SHP77 treated with DMSO at 0.1 percent for 48 hours (cell line): Measurements from ENCODE around the gene CCDC92.
"Not testable (repeated sequence)": the region's sequence is repeated elsewhere in the genome, so short reads cannot be mapped to it uniquely, and the experiment has no call there.

ENCODE experiments used
- DNase-seq: peaks from one replicate; lab custom pipeline; 2025; lab: John Stamatoyannopoulos, UW

The CCDC92 gene

DNA sequence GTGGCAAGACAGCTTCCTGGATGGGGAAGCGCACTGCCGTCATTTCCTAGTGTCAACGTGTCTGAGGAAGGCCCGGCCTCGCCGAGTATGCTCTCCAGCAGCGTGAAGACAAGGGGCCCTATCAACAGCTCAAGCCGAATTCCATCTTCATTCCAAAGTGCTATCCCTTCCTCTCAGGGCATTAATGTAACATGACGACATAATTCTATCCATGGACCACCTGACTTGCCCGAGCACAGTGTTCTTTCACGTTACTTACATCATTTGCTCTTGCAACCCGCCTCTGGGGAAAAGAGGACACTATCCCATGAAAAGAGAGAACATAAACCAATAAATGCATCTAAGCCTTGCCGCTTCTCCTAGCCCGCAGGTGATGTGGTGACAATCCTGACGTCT, 22.9 kb downstream of the CCDC92 start:
- DNase-seq: no peak

- DNase-seq: no peak
Observed at GRCh38 chr12:123948796-123949769, 23.5 kb downstream of the CCDC92 start.

- DNase-seq: no peak
Observed at GRCh38 chr12:123948401-123948795, 24.2 kb downstream of the CCDC92 start.

GRCh38 chr12:123947531-123947930, 25.1 kb downstream of the CCDC92 start:
- not testable (repeated sequence) for DNase-seq

DNA sequence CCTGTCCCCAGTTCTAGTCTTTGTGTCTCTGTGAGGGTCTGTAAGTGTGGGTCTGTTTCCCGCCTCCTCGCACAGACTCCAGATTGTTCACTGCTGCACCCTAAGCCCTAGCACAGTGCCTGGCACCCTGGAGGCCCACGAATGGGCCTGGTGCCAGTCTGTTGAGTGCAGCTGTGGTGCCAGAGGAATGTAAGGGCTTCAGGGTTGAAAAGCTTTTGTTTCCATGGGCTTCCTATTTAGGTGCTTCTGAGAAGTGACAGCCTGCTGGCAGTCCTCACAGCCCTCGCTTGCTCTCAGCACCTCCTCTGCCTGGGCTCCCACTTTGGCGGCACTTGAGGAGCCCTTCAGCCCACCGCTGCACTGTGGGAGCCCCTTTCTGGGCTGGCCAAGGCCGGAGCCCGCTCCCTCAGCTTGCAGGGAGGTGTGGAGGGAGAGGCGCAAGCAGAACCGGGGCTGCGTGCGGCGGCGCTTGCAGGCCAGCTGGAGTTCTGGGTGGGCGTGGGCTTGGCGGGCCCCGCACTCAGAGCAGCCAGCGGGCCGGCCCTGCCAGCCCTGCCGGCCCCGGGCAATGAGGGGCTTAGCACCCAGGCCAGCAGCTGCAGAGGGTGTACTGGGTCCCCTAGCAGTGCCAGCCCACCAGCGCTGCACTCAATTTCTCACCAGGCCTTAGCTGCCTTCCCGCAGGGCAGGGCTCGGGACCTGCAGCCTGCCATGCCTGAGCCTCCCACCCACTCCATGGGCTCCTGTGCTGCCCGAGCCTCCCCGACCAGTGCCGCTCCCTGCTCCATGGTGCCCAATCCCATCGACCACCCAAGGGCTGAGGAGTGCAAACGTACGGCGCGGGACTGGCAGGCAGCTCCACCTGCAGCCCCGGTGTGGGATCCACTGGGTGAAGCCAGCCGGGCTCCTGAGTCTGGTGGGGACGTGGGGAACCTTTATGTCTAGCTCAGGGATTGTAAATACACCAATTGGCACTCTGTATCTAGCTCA, 25.8 kb downstream of the CCDC92 start:
- not testable (repeated sequence) for DNase-seq

- DNase-seq: no peak
Observed at GRCh38 chr12:123946152-123946515, 26.5 kb downstream of the CCDC92 start.

DNA sequence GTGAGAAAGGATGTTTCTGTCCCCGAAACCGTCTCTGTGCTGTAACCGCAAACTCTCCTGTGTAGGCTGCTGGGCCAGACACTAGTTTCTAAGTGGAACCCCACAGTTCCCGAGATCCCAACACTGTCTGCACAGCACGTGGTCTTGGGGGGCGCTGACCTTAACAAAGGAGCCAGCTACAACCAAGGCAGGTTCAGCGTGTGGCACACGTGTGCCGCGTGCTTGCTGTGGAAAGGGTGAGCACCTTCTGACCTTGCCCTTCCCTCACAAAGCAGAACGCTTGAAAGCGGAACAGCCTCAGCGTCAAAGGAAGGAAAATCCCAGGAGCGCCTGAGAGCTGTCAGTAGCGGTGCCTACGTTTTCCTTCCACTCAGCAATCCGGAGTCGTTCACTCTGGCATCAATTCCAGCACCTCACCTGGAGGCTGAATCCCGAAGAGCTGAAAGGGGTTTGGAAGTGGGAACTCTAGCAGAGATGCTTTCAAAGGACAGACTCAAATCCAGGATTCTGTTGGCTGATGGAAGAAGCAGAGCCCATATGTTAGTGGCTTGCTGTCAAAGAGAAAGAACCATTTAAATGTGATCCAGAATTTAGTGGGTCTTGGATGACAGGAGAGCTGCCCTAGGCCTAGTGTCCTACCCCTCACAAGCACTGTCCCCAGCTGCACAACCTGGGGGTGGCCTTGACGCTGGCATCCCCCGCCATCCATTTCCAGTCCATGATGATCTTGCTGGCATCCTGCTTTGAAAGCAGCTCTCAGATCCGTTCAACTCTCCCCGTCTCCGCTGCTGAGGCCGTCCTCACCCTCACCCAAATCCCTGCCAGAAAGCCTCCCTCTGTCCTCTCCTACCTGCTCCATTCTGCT, 27.1 kb downstream of the CCDC92 start:
- DNase-seq: no peak

DNA sequence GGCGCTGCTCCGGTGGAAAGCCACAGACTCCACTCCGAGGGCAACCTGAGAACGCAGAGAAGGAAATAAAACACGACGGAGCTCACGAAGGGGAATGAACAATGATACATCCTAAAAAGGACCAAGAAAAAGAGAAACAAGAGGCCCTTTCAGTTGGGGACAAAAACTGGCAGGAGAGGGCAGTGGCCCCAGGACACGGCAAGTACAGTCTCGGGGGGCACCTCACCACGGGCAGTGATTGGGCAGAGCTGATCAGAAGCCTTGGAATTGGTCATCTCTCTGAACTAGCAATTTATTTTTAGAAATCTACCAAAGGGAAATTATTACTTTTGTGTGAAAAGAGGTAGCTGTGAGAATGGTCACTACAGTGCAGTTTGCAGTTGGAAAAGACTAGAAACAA, 27.9 kb downstream of the CCDC92 start:
- DNase-seq: no peak

GRCh38 chr12:123943816-123944215, 28.8 kb downstream of the CCDC92 start:
- no peak for DNase-seq

DNA sequence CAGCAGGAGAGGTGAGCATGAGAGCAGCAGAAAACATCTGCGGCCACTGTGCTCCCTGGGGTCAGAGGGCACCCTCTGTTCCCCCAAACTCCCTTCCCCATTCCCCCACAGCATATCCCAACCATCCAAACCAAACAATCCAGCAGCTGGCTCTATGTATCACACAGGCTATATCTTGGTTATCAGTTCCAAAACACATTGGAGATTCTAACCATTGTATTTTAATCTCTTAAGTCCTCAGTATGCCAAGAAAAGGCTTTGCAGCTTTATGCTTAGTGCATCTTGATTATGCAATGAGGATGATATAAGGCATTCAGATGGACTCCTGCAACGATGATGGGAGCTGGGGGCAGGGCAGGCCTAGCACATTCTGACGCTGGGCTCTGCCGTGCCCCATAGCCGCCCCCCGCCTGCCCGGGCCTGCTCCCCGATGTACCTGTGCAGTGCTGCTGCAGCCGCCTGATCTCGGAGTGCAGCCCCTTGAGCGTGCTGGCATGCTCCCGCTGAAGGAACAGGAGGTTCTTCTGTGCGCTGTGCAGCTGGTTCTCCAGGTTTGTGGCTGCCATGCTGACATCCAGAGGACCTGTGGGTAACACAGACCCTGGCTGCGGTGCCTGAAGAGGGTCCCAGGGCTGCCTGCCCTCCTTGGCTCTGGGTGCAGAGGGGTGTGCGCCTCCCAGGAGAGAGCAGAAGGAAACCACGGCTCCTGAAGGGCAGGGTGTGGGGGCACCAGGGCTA, 29.6 kb downstream of the CCDC92 start:
- no peak for DNase-seq

- no peak for DNase-seq
Observed at GRCh38 chr12:123942238-123942653, 30.4 kb downstream of the CCDC92 start.

DNA sequence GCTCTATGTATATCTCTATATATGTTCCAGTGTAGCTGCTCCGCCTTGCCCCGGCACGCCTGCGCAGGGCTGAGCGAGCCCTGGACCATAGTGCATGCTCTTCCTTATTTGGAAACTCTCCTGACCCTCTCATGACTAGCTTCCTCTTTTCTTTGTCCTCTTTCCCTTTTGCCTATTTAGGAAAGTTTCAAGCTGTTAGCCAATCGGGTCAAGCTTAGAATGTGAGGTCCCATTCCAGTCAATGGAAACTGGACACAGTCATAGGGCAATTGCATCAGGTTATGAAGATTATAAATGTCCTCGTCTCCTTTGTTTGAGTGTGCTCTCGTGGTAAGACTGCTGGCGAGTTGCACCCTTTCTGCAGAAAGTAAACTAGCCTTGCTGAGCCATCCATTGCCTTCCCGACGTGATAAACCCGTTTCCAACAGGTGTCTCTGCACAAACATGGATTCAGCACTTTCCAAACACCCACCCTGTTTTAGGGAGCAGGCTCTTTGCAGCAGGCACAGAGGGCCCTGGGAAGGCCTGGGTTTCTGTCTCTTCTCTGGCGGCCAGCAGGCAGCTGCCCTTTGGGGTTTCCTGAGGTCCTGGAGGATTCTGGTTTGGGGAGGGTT, 30.9 kb downstream of the CCDC92 start:
- no peak for DNase-seq

DNA sequence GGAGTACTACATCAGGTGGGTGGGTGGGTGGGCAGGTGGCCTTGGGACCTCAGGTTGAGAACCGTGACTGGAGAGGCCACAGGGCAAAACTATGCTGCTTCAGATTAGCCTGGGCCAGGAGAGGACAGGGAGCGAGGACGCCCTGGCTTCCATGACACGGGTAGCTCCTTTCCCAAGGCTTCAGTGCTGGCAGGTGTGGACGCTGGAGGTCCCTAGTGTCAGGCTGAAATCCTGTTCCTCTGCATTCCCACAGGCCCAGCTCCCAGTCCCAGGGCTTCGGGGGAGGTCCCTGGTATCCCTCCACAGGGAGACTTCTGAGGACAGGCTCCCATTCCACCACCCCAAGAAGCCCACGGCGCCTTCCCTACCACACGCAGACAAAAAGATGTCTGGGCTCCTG, 31.6 kb downstream of the CCDC92 start:
- no peak for DNase-seq

GRCh38 chr12:123940627-123940966, 32.0 kb downstream of the CCDC92 start:
- DNase-seq: no peak

- DNase-seq: no peak
Observed at GRCh38 chr12:123939716-123940626, 32.7 kb downstream of the CCDC92 start.

DNA sequence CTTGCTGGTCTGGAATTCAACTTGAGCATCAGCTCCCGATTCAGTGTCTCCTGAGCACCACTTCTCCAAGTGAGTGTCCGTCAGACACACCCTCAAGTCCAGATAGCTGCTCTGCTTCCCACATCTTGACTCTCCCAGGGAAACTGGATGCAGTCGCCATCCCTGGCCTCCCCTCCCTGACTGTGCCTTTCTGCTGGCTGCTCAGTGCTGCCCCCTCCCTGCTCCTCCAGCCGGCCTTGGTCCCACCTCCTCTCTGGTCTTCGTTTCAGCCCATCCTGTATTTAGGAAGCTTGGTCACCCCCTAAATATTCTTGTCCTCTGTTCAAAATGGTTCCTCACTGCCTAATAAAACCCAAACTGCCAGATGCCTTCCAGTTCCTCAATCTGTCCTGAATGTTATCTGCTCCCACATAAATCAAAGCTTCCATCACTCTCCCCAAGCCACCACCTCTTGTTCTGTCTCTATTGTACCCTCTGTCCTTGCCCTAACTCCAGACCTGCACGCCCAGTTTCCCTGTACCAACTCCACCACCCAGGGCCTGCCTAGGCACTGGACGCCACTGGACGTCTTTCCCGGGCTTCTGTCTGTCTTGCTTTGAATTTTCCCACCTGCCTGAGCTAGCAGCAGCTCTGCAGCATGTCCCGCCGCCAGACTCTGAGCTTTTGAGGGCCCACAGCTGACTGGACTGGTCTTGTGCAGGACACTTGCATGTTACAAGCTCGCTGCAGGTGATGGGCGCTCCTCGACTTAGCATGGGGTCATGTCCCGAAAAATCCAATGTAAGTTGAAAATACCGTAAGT, 33.8 kb downstream of the CCDC92 start:
- no peak for DNase-seq

DNA sequence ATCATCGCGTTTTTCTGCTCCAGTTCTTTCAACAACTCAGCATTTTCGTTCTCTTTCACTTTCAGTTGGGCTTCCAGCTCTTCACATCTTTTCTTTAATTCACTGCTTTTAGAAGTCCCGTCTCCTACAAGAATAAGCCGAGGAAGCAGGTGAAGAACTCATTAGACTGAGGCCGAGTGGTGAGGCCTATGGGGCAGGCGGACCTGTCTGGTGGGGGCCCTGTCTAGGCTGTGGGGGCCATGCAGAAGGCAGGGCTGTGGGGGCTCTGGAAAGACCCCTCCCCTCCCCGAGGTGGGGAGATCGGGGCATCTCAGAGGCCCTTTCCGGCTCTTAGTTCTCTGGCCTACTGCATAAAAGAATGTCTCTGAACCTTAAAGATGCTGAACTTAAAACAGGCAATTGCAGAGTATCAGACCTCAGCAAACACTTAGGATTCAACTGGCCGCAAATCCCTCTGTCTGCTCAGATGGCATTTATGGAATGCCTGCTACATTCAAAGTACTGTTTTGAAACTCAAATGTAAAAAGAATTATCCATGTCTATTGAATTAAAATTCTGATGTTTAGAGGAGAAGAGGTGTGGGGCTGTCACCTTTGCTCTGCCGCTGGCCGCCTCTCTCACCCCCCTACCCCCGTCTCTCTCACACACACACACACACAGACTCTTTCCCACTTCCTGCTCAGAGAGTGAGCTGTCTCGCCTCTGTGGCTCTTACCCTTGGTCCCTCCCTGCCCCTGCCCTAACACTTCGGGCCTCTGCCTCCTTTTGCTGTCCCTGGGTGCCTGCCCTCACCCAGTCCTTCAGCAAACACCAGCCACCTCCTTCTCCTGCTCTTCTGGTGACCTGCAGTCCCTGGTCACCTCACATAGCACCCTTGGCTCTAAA, 34.7 kb downstream of the CCDC92 start:
- DNase-seq: no peak
